HG03108 (cell line): ENCODE results near the gene INO80E.

Experiments used
- ATAC-seq: cut with Tn5 transposase; IDR thresholded peaks from one replicate; pipeline ENCODE4 v1.9.1; 2021; ENCODE audit warnings: moderate library complexity; ENCODE audit not compliant: unreplicated experiment

INO80E gene

GRCh38 chr16:29975134-29975538 is 20.9 kb upstream of the INO80E start:
- ATAC-seq = no peak

GRCh38 chr16:29975811-29976511 is 20.1 kb upstream of the INO80E start:
- no peak for ATAC-seq

GRCh38 chr16:29977063-29977825 is 18.8 kb upstream of the INO80E start:
- no peak for ATAC-seq

- no peak for ATAC-seq
Observed at GRCh38 chr16:29978081-29978480, 18.0 kb upstream of the INO80E start.

- ATAC-seq = no peak
Observed at GRCh38 chr16:29978564-29979270, 17.3 kb upstream of the INO80E start.

GRCh38 chr16:29982560-29983419 is 13.3 kb upstream of the INO80E start:
- ATAC-seq = no peak

- ATAC-seq = no peak
Observed at GRCh38 chr16:29983420-29984136, 12.5 kb upstream of the INO80E start.

GRCh38 chr16:29984137-29984763 is 11.8 kb upstream of the INO80E start:
- no peak for ATAC-seq

- no peak for ATAC-seq
Observed at GRCh38 chr16:29984764-29985147, 11.3 kb upstream of the INO80E start.

- no peak for ATAC-seq
Observed at GRCh38 chr16:29985271-29985811, 10.7 kb upstream of the INO80E start.

- ATAC-seq = no peak
Observed at GRCh38 chr16:29986231-29986630, 9.8 kb upstream of the INO80E start.

- no peak for ATAC-seq
Observed at GRCh38 chr16:29986931-29987330, 9.1 kb upstream of the INO80E start.

- ATAC-seq = no peak
Observed at GRCh38 chr16:29987371-29988085, 8.5 kb upstream of the INO80E start.

GRCh38 chr16:29988346-29989075 is 7.5 kb upstream of the INO80E start:
- no peak for ATAC-seq

- no peak for ATAC-seq
Observed at GRCh38 chr16:29989111-29989858, 6.8 kb upstream of the INO80E start.

GRCh38 chr16:29990034-29990433 is 6.0 kb upstream of the INO80E start:
- ATAC-seq = no peak

- ATAC-seq = no peak
Observed at GRCh38 chr16:29990883-29991570, 5.0 kb upstream of the INO80E start.
